Kidney (tissue), 14 donors: ENCODE measurements around the gene FBXO27. TPM values are rescaled to one million over a fixed set of nuclear protein-coding genes. Genes with fewer than 3 reads are reported as not detected.

ENCODE experiments used
- DNase-seq, 5 donors: peaks; one replicate each; pipeline ENCODE4 v3.0.0-alpha.2; 2013 to 2020
- FAIRE-seq: peaks from 2 replicates; lab custom pipeline; 2012; peaks lifted over from hg19 to GRCh38; lab: Jason Lieb, UNC
- H3K27ac ChIP-seq, 2 donors: one replicate each; pipeline ENCODE4 v1.7.0; 2013; ENCODE audit warnings: low read depth in 2 of 2, low read length in 2 of 2, inconsistent platforms in 1 of 2
- H3K27me3 ChIP-seq: one replicate; pipeline ENCODE4 v1.7.1; 2013; ENCODE audit warnings: low read length, inconsistent platforms; ENCODE audit not compliant: control insufficient read depth, insufficient read depth
- H3K36me3 ChIP-seq, 3 donors: one replicate each; pipeline versions ENCODE4 v1.7.0 to v1.7.1; 2013; ENCODE audit warnings: low read length in 3 of 3, control low read depth in 1 of 3, inconsistent platforms in 1 of 3; ENCODE audit not compliant: insufficient read depth in 3 of 3, control insufficient read depth in 2 of 3
- H3K4me1 ChIP-seq, 3 donors: one replicate each; pipeline versions ENCODE4 v1.7.0 to v1.7.1; 2013; ENCODE audit warnings: low read length in 3 of 3, inconsistent platforms in 1 of 3, low read depth in 1 of 3; ENCODE audit not compliant: control insufficient read depth in 2 of 3, insufficient read depth in 2 of 3
- H3K4me3 ChIP-seq, 3 donors: one replicate each; pipeline versions ENCODE4 v1.7.0 to v1.8.1; 2013; ENCODE audit warnings: low read length in 3 of 3, control low read depth in 1 of 3, inconsistent platforms in 1 of 3
- H3K9ac ChIP-seq, 3 donors: one replicate each; pipeline versions ENCODE4 v1.7.0 to v1.7.1; 2013; ENCODE audit warnings: low read length in 3 of 3, control low read depth in 1 of 3, inconsistent platforms in 1 of 3
- H3K9me3 ChIP-seq, 3 donors: one replicate each; pipeline versions ENCODE4 v1.7.0 to v1.7.1; 2013; ENCODE audit warnings: low read length in 3 of 3, control low read depth in 1 of 3, inconsistent platforms in 1 of 3; ENCODE audit not compliant: control insufficient read depth in 2 of 3, insufficient read depth in 1 of 3
- intact Hi-C: fragments of 100-400 bp; cut with DNase I; formaldehyde crosslinking; loops from one replicate; pipeline ENCODE4 v1.11.1; 2022
- polyA plus RNA-seq: library from polyadenylated mRNA; stranded (reverse); fragments of 350-450 nt; fragmentation: Illumina TruSeq; extraction: RNeasy Lipid Tissue Mini Kit (QIAGEN cat#74804); gene quantifications from one replicate; pipeline ENCODE4 v1.2.3, GENCODE V29; 2014; ENCODE audit warnings: low read depth, low replicate concordance; ENCODE audit not compliant: insufficient read depth
- total RNA-seq: library from RNA; stranded (reverse); fragmentation: NEBNext Ultra II Directional; extraction: Animal tissue kit (Norgen Biotek cat#: 25700); gene quantifications from one replicate; pipeline ENCODE4 v1.2.1, GENCODE V29; 2021
- TF ChIP-seq, protein P1 (sequence below): IDR thresholded peaks from 3 replicates; pipeline ENCODE4 v1.5.1; 2012; ENCODE audit warnings: mild to moderate bottlenecking, moderate library complexity, borderline replicate concordance; ENCODE audit not compliant: insufficient read depth; ENCODE audit errors: extremely low read depth
- donor health status: control.
- donor health status: control.
- donor health status: control.
- donor health status: control.
- donor health status: control.
- donor health status: DM: yes; HTN: yes; CAD: no.
- donor health status: Normal renal cell carcinoma (clear cell type).

FBXO27 gene
- total and polyA plus RNA-seq, 2 donors from 2014 or later = 7.8 to 8.3 TPM

DNA sequence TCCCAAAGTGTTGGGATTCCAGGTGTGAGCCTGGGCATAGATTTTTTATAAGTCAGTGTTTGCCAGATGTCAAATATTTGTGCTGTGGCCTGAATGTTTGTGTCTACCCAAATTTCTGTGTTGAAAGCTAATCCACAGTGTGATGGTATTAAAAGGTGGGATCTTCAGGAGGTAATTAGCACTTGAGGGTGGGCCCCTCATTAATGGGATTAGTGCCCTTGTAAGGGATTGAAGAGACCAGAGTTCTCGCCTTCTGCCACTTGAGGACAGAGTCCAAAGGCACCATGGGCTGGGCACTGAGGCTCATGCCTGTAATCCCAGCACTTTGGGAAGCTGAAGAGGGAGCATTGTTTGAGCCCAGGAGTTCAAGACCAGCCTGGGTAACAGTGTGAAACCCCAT, 47.1 kb downstream of the FBXO27 start:
- H3K4me3 ChIP-seq = no peak overlapping the region
- H3K9ac ChIP-seq = no peak overlapping the region
- intact Hi-C loops = no loop called here
- H3K36me3 ChIP-seq = no peaks in the 10 kb centered on the region
- FAIRE-seq = no peak
- no peak overlapping the region for H3K27ac ChIP-seq
- H3K4me1 ChIP-seq = peaks cover 0 to 5% (median 4%) of the 10 kb centered on the region in 3 donors
- H3K9me3 ChIP-seq = peaks cover 0 to 4% (median 0%) of the 10 kb centered on the region in 3 donors
- DNase-seq = no peak
- TF ChIP-seq, protein P1, sequence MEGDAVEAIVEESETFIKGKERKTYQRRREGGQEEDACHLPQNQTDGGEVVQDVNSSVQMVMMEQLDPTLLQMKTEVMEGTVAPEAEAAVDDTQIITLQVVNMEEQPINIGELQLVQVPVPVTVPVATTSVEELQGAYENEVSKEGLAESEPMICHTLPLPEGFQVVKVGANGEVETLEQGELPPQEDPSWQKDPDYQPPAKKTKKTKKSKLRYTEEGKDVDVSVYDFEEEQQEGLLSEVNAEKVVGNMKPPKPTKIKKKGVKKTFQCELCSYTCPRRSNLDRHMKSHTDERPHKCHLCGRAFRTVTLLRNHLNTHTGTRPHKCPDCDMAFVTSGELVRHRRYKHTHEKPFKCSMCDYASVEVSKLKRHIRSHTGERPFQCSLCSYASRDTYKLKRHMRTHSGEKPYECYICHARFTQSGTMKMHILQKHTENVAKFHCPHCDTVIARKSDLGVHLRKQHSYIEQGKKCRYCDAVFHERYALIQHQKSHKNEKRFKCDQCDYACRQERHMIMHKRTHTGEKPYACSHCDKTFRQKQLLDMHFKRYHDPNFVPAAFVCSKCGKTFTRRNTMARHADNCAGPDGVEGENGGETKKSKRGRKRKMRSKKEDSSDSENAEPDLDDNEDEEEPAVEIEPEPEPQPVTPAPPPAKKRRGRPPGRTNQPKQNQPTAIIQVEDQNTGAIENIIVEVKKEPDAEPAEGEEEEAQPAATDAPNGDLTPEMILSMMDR = no peak
- H3K27me3 ChIP-seq = no peaks in the 10 kb centered on the region

DNA sequence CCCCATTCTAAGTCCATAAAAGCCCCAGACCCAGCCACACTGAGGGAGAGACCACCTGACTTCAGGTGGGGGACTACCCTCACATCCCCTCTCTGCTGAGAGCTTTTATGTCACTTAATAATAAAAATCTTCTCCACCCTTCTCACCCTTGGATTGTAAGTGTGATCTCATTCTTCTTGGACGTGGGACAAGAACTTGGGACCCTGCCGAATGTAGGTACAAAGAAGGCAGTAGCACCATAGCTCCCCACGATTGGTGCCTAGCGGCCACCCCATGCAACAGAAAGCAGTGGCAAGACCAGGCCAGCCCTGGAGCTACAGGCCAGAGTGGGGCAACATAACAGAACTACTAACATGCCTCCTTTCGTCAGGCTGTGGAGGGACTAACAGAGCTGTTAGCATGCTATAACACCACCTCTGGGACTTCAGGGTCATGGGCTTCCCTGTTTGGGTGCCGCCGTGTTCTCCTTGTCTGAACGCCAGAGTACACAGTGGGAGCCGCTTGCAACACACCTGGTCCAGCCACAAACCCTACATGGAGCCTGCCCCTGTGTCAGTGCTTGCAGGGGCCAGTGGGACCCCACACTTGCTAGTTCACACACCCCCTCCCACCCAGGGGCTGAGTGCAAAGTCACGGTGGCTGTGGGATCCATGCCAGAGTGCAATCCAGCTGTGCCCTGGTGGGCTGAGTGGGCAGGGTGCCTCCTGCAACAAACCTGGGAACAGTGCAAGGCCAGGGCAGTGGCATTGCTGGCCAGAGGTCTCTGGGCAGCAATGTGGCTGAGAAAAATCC, 51.6 kb downstream of the FBXO27 start:
- FAIRE-seq (no peak), DNase-seq (no peak)
- H3K36me3 ChIP-seq = no peaks in the 10 kb centered on the region
- TF ChIP-seq, protein P1 = no peak
- no peak overlapping the region for H3K27ac ChIP-seq
- intact Hi-C loops = no loop called here
- peaks cover 0 to 4% (median 0%) of the 10 kb centered on the region in 3 donors for H3K9me3 ChIP-seq
- no peak overlapping the region for H3K4me3 ChIP-seq
- peaks cover 0 to 5% (median 0%) of the 10 kb centered on the region in 3 donors for H3K4me1 ChIP-seq
- H3K9ac ChIP-seq = no peak overlapping the region
- no peaks in the 10 kb centered on the region for H3K27me3 ChIP-seq

DNA sequence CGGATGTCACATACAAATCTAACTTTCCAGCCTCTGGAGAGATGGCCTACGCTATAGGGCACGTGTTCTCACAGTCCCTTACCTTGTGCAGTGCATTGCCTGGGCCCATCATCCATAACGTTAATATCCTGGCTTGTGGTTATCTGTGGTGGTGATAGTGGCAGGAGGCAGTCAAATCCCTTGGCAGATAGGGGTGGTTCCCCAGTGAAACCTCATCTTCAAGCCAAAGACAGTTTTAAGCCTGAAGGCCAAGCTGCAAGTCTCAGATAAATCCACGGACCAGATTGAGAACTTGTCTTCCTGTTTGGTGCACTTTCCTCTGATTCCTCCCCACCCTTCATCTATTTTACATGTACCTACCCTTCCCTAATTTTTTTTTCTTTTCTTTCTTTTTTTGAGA, 52.5 kb downstream of the FBXO27 start:
- no peaks in the 10 kb centered on the region for H3K36me3 ChIP-seq
- no peak overlapping the region for H3K9ac ChIP-seq
- TF ChIP-seq, protein P1 = no peak
- peaks cover 0 to 4% (median 0%) of the 10 kb centered on the region in 3 donors for H3K9me3 ChIP-seq
- peaks cover 0 to 5% (median 0%) of the 10 kb centered on the region in 3 donors for H3K4me1 ChIP-seq
- intact Hi-C loops = no loop called here
- FAIRE-seq (no peak), DNase-seq (no peak)
- H3K27me3 ChIP-seq = no peaks in the 10 kb centered on the region
- H3K4me3 ChIP-seq = no peak overlapping the region
- no peak overlapping the region for H3K27ac ChIP-seq
